Spinal cord (tissue), 10 donors: ENCODE measurements around the gene ZC3H11A. TPM values are rescaled to one million over a fixed set of nuclear protein-coding genes. Genes with fewer than 3 reads are reported as not detected.
"Not testable (repeated sequence)": the region's sequence is repeated elsewhere in the genome, so short reads cannot be mapped to it uniquely, and the experiment has no call there.

Experiments
- DNase-seq, 6 donors: peaks; one replicate each; pipeline versions ENCODE4 v3.0.0 to v3.0.0-alpha.2; 2013 to 2015; ENCODE audit warnings: low spot score in 6 of 6, low read depth in 4 of 6
- H3K27ac ChIP-seq: one replicate; pipeline ENCODE4 v1.5.1; 2013; ENCODE audit warnings: low read depth, low read length, control low read depth
- H3K27me3 ChIP-seq: one replicate; pipeline ENCODE4 v1.6.1; 2013; ENCODE audit warnings: low read length; ENCODE audit not compliant: control insufficient read depth, insufficient read depth
- H3K36me3 ChIP-seq: one replicate; pipeline ENCODE4 v1.6.1; 2013; ENCODE audit warnings: low read length; ENCODE audit not compliant: control insufficient read depth, insufficient read depth
- H3K4me1 ChIP-seq: one replicate; pipeline ENCODE4 v1.6.1; 2013; ENCODE audit warnings: low read length; ENCODE audit not compliant: control insufficient read depth, insufficient read depth
- H3K4me3 ChIP-seq: one replicate; pipeline ENCODE4 v1.5.1; 2013; ENCODE audit warnings: low read depth, low read length, control low read depth
- H3K9me3 ChIP-seq: one replicate; pipeline ENCODE4 v1.6.1; 2013; ENCODE audit warnings: low read length; ENCODE audit not compliant: control insufficient read depth, insufficient read depth
- WGBS: methylation state at CpG from one replicate; pipeline ENCODE4 v1.1.5; 2013; ENCODE audit warnings: missing lambda C conversion rate; ENCODE audit not compliant: insufficient coverage; 5-methylcytosine and 5-hydroxymethylcytosine counted together
- polyA plus RNA-seq, 2 donors: library from polyadenylated mRNA; unstranded; fragments of 120-200 nt; gene quantifications; one replicate each; pipeline ENCODE4 v1.2.1, GENCODE V29; 2013; ENCODE audit not compliant: insufficient read length in 2 of 2
- total RNA-seq, 2 donors: library from RNA; depleted of rRNA in 1 of 2; stranded (reverse); fragments of 120-200 nt in 1 of 2; fragments of >200 nt in 1 of 2; gene quantifications; one replicate each; pipeline versions ENCODE4 v1.2.3 to v1.2.4, GENCODE V29; 2013 to 2014
- donor health status: healthy.

ZC3H11A gene
- total and polyA plus RNA-seq, 4 donors = 95.3 to 118 (median 97.1) TPM

GRCh38 chr1:203778146-203778545, 17.3 kb upstream of the ZC3H11A start:
- Histone ChIP-seq H3K36me3 (no peaks in the 10 kb centered on the region), H3K4me1 (no peaks in the 10 kb centered on the region), H3K4me3 (no peak overlapping the region), H3K27ac (no peak overlapping the region), H3K9me3 (no peaks in the 10 kb centered on the region), H3K27me3 (no peaks in the 10 kb centered on the region)
- DNase-seq = no peak
- WGBS = no CpG with 5 or more reads among the region's 3 CpGs

GRCh38 chr1:203778789-203779188, 16.6 kb upstream of the ZC3H11A start:
- no peaks in the 10 kb centered on the region for H3K27me3 ChIP-seq
- WGBS = 93% methylated on average over 3 of the region's 4 CpGs
- H3K4me1 ChIP-seq = no peaks in the 10 kb centered on the region
- DNase-seq = no peak
- no peaks in the 10 kb centered on the region for H3K9me3 ChIP-seq
- no peak overlapping the region for H3K27ac ChIP-seq
- H3K4me3 ChIP-seq = no peak overlapping the region
- no peaks in the 10 kb centered on the region for H3K36me3 ChIP-seq

- Histone ChIP-seq H3K36me3 (no peaks in the 10 kb centered on the region), H3K27ac (no peak overlapping the region), H3K4me3 (no peak overlapping the region), H3K9me3 (no peaks in the 10 kb centered on the region), H3K27me3 (no peaks in the 10 kb centered on the region), H3K4me1 (no peaks in the 10 kb centered on the region)
- DNase-seq = no peak
- WGBS = 94% methylated on average over 3 of the region's 7 CpGs
Measured at GRCh38 chr1:203781962-203782361, 13.5 kb upstream of the ZC3H11A start.

GRCh38 chr1:203789966-203790365, 5.5 kb upstream of the ZC3H11A start:
- Histone ChIP-seq H3K27ac (no peak overlapping the region), H3K4me3 (no peak overlapping the region), H3K4me1 (peaks cover 4% of the 10 kb centered on the region), H3K9me3 (no peaks in the 10 kb centered on the region), H3K27me3 (no peaks in the 10 kb centered on the region), H3K36me3 (no peaks in the 10 kb centered on the region)
- 83% methylated on average over 1 of the region's 3 CpGs for WGBS
- DNase-seq = no peak

GRCh38 chr1:203791498-203791897, 3.9 kb upstream of the ZC3H11A start:
- Histone ChIP-seq H3K4me3 (no peak overlapping the region), H3K27ac (no peak overlapping the region), H3K9me3 (no peaks in the 10 kb centered on the region), H3K27me3 (no peaks in the 10 kb centered on the region), H3K36me3 (no peaks in the 10 kb centered on the region), H3K4me1 (peaks cover 4% of the 10 kb centered on the region)
- no peak for DNase-seq
- WGBS = 86% methylated on average over 1 of the region's 3 CpGs

GRCh38 chr1:203792486-203792885, 2.9 kb upstream of the ZC3H11A start:
- 100% methylated on average over 2 of the region's 2 CpGs for WGBS

GRCh38 chr1:203793561-203793960, 1.9 kb upstream of the ZC3H11A start:
- not testable (repeated sequence) for DNase-seq, H3K36me3 ChIP-seq, H3K4me1 ChIP-seq, H3K9me3 ChIP-seq, H3K4me3 ChIP-seq, H3K27me3 ChIP-seq, H3K27ac ChIP-seq
- no CpG with 5 or more reads among the region's 7 CpGs for WGBS

More at GRCh38 chr1:203792486-203792885, 2.9 kb upstream of the ZC3H11A start:
- no peak overlapping the region for H3K27ac ChIP-seq
- H3K27me3 ChIP-seq = no peaks in the 10 kb centered on the region
- H3K4me1 ChIP-seq = peaks cover 4% of the 10 kb centered on the region
- no peaks in the 10 kb centered on the region for H3K36me3 ChIP-seq
- H3K4me3 ChIP-seq = no peak overlapping the region
- DNase-seq = no peak
- no peaks in the 10 kb centered on the region for H3K9me3 ChIP-seq

GRCh38 chr1:203794764-203795440, 521 bp upstream of the ZC3H11A start:
- DNase-seq = no peak
- Histone ChIP-seq H3K4me3 (peak overlapping the region; percentile 91), H3K4me1 (peaks cover 8% of the 10 kb centered on the region), H3K27me3 (no peaks in the 10 kb centered on the region), H3K27ac (peak overlapping the region; percentile 94), H3K36me3 (no peaks in the 10 kb centered on the region), H3K9me3 (no peaks in the 10 kb centered on the region)
- WGBS = 100% methylated on average over 1 of the region's 19 CpGs

GRCh38 chr1:203796236-203796605, 798 bp downstream of the ZC3H11A start:
- DNase-seq = peak in 2 of 6 donors; percentile 11 to 24
- Histone ChIP-seq H3K27ac (peak overlapping the region; percentile 94), H3K4me3 (peak overlapping the region; percentile 91), H3K27me3 (no peaks in the 10 kb centered on the region), H3K36me3 (no peaks in the 10 kb centered on the region), H3K9me3 (no peaks in the 10 kb centered on the region), H3K4me1 (peaks cover 8% of the 10 kb centered on the region)
- under 1% methylated on average over 9 of the region's 12 CpGs for WGBS

- no CpG with 5 or more reads among the region's 2 CpGs for WGBS
- H3K27me3 ChIP-seq = no peaks in the 10 kb centered on the region
- H3K4me1 ChIP-seq = peaks cover 8% of the 10 kb centered on the region
- no peak overlapping the region for H3K27ac ChIP-seq
- no peaks in the 10 kb centered on the region for H3K36me3 ChIP-seq
- no peak overlapping the region for H3K4me3 ChIP-seq
- DNase-seq = no peak
- no peaks in the 10 kb centered on the region for H3K9me3 ChIP-seq
Measured at GRCh38 chr1:203797216-203797615, 1.8 kb downstream of the ZC3H11A start.
